ENCODE data around the gene C9orf152. TPM values are rescaled to one million over a fixed set of nuclear protein-coding genes. Genes with fewer than 3 reads are reported as not detected.

The C9orf152 gene
- total RNA-seq, 6 experiments from 2014 or later, result not detected

GRCh38 chr9:110186254-110186653 is 21.7 kb downstream of the C9orf152 start:
- TF ChIP-seq CTCF (IDR thresholded peaks at IDR 0.05), result no peak
- Mint-ChIP-seq H3K27ac (no peak overlapping the region), H3K9me3 (no peaks in the 10 kb centered on the region), H3K27me3 (ENCODE audit: insufficient read depth) (peaks cover 3% of the 10 kb centered on the region), H3K4me1 (ENCODE audit: low read depth) (peaks cover under 1% of the 10 kb centered on the region), H3K4me3 (no peak overlapping the region), H3K36me3 (ENCODE audit: low read depth) (no peaks in the 10 kb centered on the region)
- DNase-seq, result no peak

DNA sequence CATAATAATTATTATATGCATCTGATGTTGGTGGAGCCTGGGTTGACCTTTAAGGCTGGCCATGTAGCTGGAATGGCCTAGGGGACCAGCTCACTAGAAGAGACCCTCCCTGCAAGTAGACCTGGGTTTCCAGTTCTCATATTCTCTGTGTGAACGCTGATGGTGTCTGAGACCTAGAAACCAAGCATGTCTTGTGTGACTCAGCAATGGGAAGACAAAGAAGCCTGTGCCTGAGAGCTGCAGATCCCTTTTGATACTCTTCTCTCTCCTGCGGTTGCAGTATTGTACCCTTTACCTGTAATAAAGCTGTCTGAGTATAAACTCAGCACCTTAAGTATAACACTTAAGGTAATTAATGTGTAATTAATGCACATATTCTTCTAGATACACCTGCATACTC is 22.2 kb downstream of the C9orf152 start:
- H3K27me3 Mint-ChIP-seq (ENCODE audit: insufficient read depth), result peaks cover 3% of the 10 kb centered on the region

GRCh38 chr9:110183208-110184145 is 24.5 kb downstream of the C9orf152 start:
- Mint-ChIP-seq H3K9me3 (no peaks in the 10 kb centered on the region), H3K27me3 (ENCODE audit: insufficient read depth) (peaks cover 3% of the 10 kb centered on the region; the same call in 1 of the 2 replicates), H3K27ac (no peak overlapping the region), H3K4me1 (ENCODE audit: low read depth) (peaks cover 26% of the 10 kb centered on the region), H3K4me3 (no peak overlapping the region), H3K36me3 (ENCODE audit: low read depth) (no peaks in the 10 kb centered on the region)
- TF ChIP-seq CTCF (IDR thresholded peaks at IDR 0.05), result peak; percentile 89
- peak; percentile 43 for DNase-seq

More for the DNA sequence above, 22.2 kb downstream of the C9orf152 start:
- H3K9me3 Mint-ChIP-seq, result no peaks in the 10 kb centered on the region
- no peak overlapping the region for H3K4me3 Mint-ChIP-seq
- H3K4me1 Mint-ChIP-seq (ENCODE audit: low read depth), result peaks cover 5% of the 10 kb centered on the region
- H3K36me3 Mint-ChIP-seq (ENCODE audit: low read depth), result no peaks in the 10 kb centered on the region
- H3K27ac Mint-ChIP-seq, result no peak overlapping the region
- TF ChIP-seq CTCF (IDR thresholded peaks at IDR 0.05), result no peak
- no peak for DNase-seq

DNA sequence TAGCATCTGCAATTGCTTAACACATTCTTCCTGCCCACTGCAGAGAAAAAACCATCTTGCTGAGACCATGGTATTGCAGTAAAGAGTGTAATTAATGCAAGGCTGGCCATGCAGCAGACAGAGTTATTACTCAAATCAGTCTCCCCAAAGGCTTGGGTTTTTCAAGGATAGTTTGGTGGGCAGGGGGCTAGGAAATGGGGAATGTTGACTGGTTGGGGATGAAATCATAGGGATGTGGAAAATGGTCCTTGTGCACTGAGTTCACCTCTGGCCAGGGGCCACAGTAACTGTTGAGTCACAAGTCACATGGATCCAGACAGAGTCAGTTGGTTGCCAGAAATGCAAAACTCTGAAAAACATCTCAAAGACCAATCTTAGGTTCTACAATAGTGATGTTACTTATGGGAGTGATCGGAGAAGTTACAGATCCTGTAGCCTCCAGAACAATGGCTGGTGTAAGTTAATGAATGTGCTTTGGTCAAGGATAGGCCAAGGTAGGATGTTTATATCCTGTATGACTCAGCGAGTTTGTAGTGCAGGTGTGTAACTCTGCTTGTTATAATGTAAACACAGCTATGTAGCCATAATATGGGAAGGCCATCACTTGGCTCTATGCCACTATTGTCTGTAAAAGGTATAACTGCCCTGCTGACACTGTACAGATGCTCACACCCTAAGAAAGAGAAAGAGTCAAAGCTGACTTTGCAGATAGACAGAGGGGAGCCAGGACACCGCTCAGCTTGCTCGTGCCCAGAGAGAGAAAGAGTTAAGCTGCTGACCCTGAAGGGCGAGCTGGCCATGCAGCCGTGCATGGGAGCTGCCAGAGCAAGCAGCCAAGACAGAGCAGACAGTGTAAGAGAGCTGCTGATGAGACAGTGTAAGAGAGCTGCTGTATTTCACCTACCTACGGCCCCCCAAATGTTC is 27.2 kb downstream of the C9orf152 start:
- peak overlapping the region; percentile 1 for H3K27ac Mint-ChIP-seq
- TF ChIP-seq CTCF (IDR thresholded peaks at IDR 0.05), result no peak
- peak; percentile 49 for DNase-seq
- peaks cover 30% of the 10 kb centered on the region for H3K4me1 Mint-ChIP-seq (ENCODE audit: low read depth)
- H3K4me3 Mint-ChIP-seq, result no peak overlapping the region
- H3K27me3 Mint-ChIP-seq (ENCODE audit: insufficient read depth), result peaks cover 8% of the 10 kb centered on the region
- no peaks in the 10 kb centered on the region for H3K36me3 Mint-ChIP-seq (ENCODE audit: low read depth)
- H3K9me3 Mint-ChIP-seq, result no peaks in the 10 kb centered on the region

DNA sequence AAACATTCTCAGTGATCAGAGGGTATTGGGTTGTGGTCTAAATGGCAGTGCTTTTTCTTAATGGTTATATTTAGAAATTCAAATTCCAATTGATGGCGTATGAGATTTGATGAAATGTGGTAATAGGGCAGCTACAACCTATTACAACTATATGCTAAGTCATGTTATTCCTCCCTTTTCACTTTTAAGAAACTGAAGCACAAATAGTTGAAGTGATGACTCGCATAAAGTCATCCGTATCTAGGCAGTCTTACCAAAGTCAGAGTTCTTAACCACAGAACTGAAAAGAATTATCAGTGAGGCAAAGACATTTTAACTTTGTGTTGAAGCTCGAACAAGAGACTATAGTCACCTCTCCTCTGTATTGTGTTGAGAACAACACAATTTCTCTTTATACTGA is 28.2 kb downstream of the C9orf152 start:
- H3K9me3 Mint-ChIP-seq, result no peaks in the 10 kb centered on the region
- H3K4me3 Mint-ChIP-seq, result no peak overlapping the region
- peaks cover 12% of the 10 kb centered on the region for H3K27me3 Mint-ChIP-seq (ENCODE audit: insufficient read depth)
- DNase-seq, result peak; percentile 62
- peaks cover 39% of the 10 kb centered on the region for H3K4me1 Mint-ChIP-seq (ENCODE audit: low read depth)
- peak overlapping the region; percentile 61 for H3K27ac Mint-ChIP-seq
- no peaks in the 10 kb centered on the region for H3K36me3 Mint-ChIP-seq (ENCODE audit: low read depth)
- no peak for TF ChIP-seq CTCF (IDR thresholded peaks at IDR 0.05)
